HG03103 (cell line): Measurements from ENCODE around the gene SLC52A1.
"Not testable (repeated sequence)": the region's sequence is repeated elsewhere in the genome, so short reads cannot be mapped to it uniquely, and the experiment has no call there.

Source experiments
- ATAC-seq: cut with Tn5 transposase; IDR thresholded peaks from one replicate; pipeline ENCODE4 v1.9.1; 2021; ENCODE audit warnings: low read depth; ENCODE audit not compliant: unreplicated experiment

Gene SLC52A1

GRCh38 chr17:5032865-5033264 lies 2.4 kb downstream of the SLC52A1 start:
- ATAC-seq, result no peak

- ATAC-seq, result no peak
These were observed 3.7 kb downstream of the SLC52A1 start for GRCh38 chr17:5031365-5032082.

- ATAC-seq, result not testable (repeated sequence)
These were observed 5.1 kb downstream of the SLC52A1 start for GRCh38 chr17:5030168-5030567.

GRCh38 chr17:5027916-5028315 lies 7.3 kb downstream of the SLC52A1 start:
- no peak for ATAC-seq

- no peak for ATAC-seq
These were observed 7.9 kb downstream of the SLC52A1 start for GRCh38 chr17:5027299-5027698.

GRCh38 chr17:5024604-5025003 lies 10.6 kb downstream of the SLC52A1 start:
- no peak for ATAC-seq

- ATAC-seq, result no peak
These were observed 11.6 kb downstream of the SLC52A1 start for GRCh38 chr17:5023588-5024147.

GRCh38 chr17:5022171-5022711 lies 13.0 kb downstream of the SLC52A1 start:
- ATAC-seq, result no peak

GRCh38 chr17:5020502-5021023 lies 14.7 kb downstream of the SLC52A1 start:
- ATAC-seq, result no peak

GRCh38 chr17:5019475-5019956 lies 15.7 kb downstream of the SLC52A1 start:
- ATAC-seq, result no peak

- no peak for ATAC-seq
These were observed 20.9 kb downstream of the SLC52A1 start for GRCh38 chr17:5014357-5014756.

- ATAC-seq, result no peak
These were observed 23.3 kb downstream of the SLC52A1 start for GRCh38 chr17:5011928-5012327.

GRCh38 chr17:5003214-5003867 lies 31.9 kb downstream of the SLC52A1 start:
- ATAC-seq, result no peak

GRCh38 chr17:5002121-5002788 lies 33.0 kb downstream of the SLC52A1 start:
- no peak for ATAC-seq

- no peak for ATAC-seq
These were observed 35.0 kb downstream of the SLC52A1 start for GRCh38 chr17:5000237-5000639.

GRCh38 chr17:4999430-5000093 lies 35.7 kb downstream of the SLC52A1 start:
- no peak for ATAC-seq

- ATAC-seq, result no peak
These were observed 36.3 kb downstream of the SLC52A1 start for GRCh38 chr17:4998732-4999429.

- ATAC-seq, result peak; percentile 7
These were observed 37.0 kb downstream of the SLC52A1 start for GRCh38 chr17:4998027-4998731.
